NCI-H748 (cell line): Measurements from ENCODE around the gene ZCCHC2.
A peak's percentile ranks its signal among the peaks of the same experiment; 100 is the strongest.

Experiments used
- DNase-seq: peaks from one replicate; lab custom pipeline; 2025; ENCODE audit not compliant: unreplicated experiment; lab: John Stamatoyannopoulos, UW

Gene ZCCHC2

GRCh38 chr18:62537946-62538345 is 15.1 kb downstream of the ZCCHC2 start:
- no peak for DNase-seq

- no peak for DNase-seq
Observed at GRCh38 chr18:62538881-62539280, 16.1 kb downstream of the ZCCHC2 start.

GRCh38 chr18:62539284-62540165 is 16.7 kb downstream of the ZCCHC2 start:
- no peak for DNase-seq

- no peak for DNase-seq
Observed at GRCh38 chr18:62543021-62543420, 20.2 kb downstream of the ZCCHC2 start.

GRCh38 chr18:62545098-62545497 is 22.3 kb downstream of the ZCCHC2 start:
- no peak for DNase-seq

- DNase-seq, result no peak
Observed at GRCh38 chr18:62549755-62550154, 26.9 kb downstream of the ZCCHC2 start.

GRCh38 chr18:62550746-62551145 is 27.9 kb downstream of the ZCCHC2 start:
- DNase-seq, result no peak

- no peak for DNase-seq
Observed at GRCh38 chr18:62551972-62552513, 29.2 kb downstream of the ZCCHC2 start.

- DNase-seq, result no peak
Observed at GRCh38 chr18:62554061-62554815, 31.4 kb downstream of the ZCCHC2 start.

GRCh38 chr18:62555135-62555534 is 32.3 kb downstream of the ZCCHC2 start:
- DNase-seq, result no peak

- peak; percentile 15 for DNase-seq
Observed at GRCh38 chr18:62556397-62556796, 33.6 kb downstream of the ZCCHC2 start.

- DNase-seq, result no peak
Observed at GRCh38 chr18:62558015-62558663, 35.3 kb downstream of the ZCCHC2 start.

- DNase-seq, result no peak
Observed at GRCh38 chr18:62564044-62564443, 41.2 kb downstream of the ZCCHC2 start.

- DNase-seq, result peak; percentile 38
Observed at GRCh38 chr18:62566199-62566598, 43.4 kb downstream of the ZCCHC2 start.

- no peak for DNase-seq
Observed at GRCh38 chr18:62566818-62567217, 44.0 kb downstream of the ZCCHC2 start.

GRCh38 chr18:62569081-62569655 is 46.3 kb downstream of the ZCCHC2 start:
- DNase-seq, result no peak

GRCh38 chr18:62571037-62571436 is 48.2 kb downstream of the ZCCHC2 start:
- DNase-seq, result no peak

- DNase-seq, result no peak
Observed at GRCh38 chr18:62571648-62572047, 48.8 kb downstream of the ZCCHC2 start.

GRCh38 chr18:62572456-62572855 is 49.6 kb downstream of the ZCCHC2 start:
- no peak for DNase-seq

- no peak for DNase-seq
Observed at GRCh38 chr18:62574776-62575175, 52.0 kb downstream of the ZCCHC2 start.

- DNase-seq, result no peak
Observed at GRCh38 chr18:62576271-62576670, 53.4 kb downstream of the ZCCHC2 start.
